DOHH2 (cell line): ENCODE results near the gene SHLD2.
"Not testable (repeated sequence)": the region's sequence is repeated elsewhere in the genome, so short reads cannot be mapped to it uniquely, and the experiment has no call there.

ENCODE experiments used
- CTCF ChIP-seq: fragments of 200-600 bp; sonication (generic); IDR thresholded peaks from one replicate; pipeline ENCODE4 v1.5.1; 2014; ENCODE audit warnings: antibody characterized with exemption, mild to moderate bottlenecking, low read depth, low read length; ENCODE audit not compliant: poor library complexity, severe bottlenecking
- EZH2phosphoT487 ChIP-seq: fragments of 200-600 bp; sonication (generic); IDR thresholded peaks from 2 replicates; pipeline ENCODE4 v1.6.1; 2017; ENCODE audit warnings: borderline replicate concordance, mild to moderate bottlenecking, antibody characterized with exemption, low read length, moderate library complexity, mixed read lengths

GRCh38 chr10:87127048-87127447 lies 32.0 kb downstream of the SHLD2 start:
- not testable (repeated sequence) for TF ChIP-seq CTCF, EZH2phosphoT487
